SHP77 (cell line): ENCODE data around the gene SCRN2.

ENCODE experiments used
- DNase-seq, 2 experiments: peaks; one replicate each; lab custom pipeline; 2025; lab: John Stamatoyannopoulos, UW

SCRN2 gene

GRCh38 chr17:47806026-47806912 lies 34.8 kb downstream of the SCRN2 start:
- no peak for DNase-seq

GRCh38 chr17:47804461-47804860 lies 36.6 kb downstream of the SCRN2 start:
- DNase-seq, result no peak

- no peak for DNase-seq
These were observed 37.3 kb downstream of the SCRN2 start for GRCh38 chr17:47803751-47804150.

- no peak for DNase-seq
These were observed 37.9 kb downstream of the SCRN2 start for GRCh38 chr17:47803201-47803600.

- peak; percentile 84 to 87 for DNase-seq
These were observed 38.6 kb downstream of the SCRN2 start for GRCh38 chr17:47802341-47803022.

GRCh38 chr17:47801906-47802305 lies 39.2 kb downstream of the SCRN2 start:
- no peak for DNase-seq

GRCh38 chr17:47801176-47801765 lies 39.8 kb downstream of the SCRN2 start:
- DNase-seq, result no peak

- DNase-seq, result no peak
These were observed 40.4 kb downstream of the SCRN2 start for GRCh38 chr17:47800686-47801085.

- DNase-seq, result no peak
These were observed 43.3 kb downstream of the SCRN2 start for GRCh38 chr17:47797797-47798196.

- DNase-seq, result no peak
These were observed 48.1 kb downstream of the SCRN2 start for GRCh38 chr17:47792979-47793378.

GRCh38 chr17:47792457-47792856 lies 48.6 kb downstream of the SCRN2 start:
- DNase-seq, result no peak

GRCh38 chr17:47791025-47791424 lies 50.0 kb downstream of the SCRN2 start:
- DNase-seq, result no peak

GRCh38 chr17:47789611-47790561 lies 51.2 kb downstream of the SCRN2 start:
- peak in 1 of 2 experiments; percentile 3 for DNase-seq
